ENCODE measurements around the gene ZNF280D.

- TF ChIP-seq CTCF (IDR thresholded peaks at IDR 0.05) (no peak), POLR2A (IDR thresholded peaks at IDR 0.05) (no peak)
Measured at GRCh38 chr15:56736308-56736707, 3.0 kb upstream of the ZNF280D start.
